ENCODE measurements around the gene NLRP6. TPM values are rescaled to one million over a fixed set of nuclear protein-coding genes. Genes with fewer than 3 reads are reported as not detected.

The NLRP6 gene
- total RNA-seq, 1 experiment from 2014 or later: not detected

DNA sequence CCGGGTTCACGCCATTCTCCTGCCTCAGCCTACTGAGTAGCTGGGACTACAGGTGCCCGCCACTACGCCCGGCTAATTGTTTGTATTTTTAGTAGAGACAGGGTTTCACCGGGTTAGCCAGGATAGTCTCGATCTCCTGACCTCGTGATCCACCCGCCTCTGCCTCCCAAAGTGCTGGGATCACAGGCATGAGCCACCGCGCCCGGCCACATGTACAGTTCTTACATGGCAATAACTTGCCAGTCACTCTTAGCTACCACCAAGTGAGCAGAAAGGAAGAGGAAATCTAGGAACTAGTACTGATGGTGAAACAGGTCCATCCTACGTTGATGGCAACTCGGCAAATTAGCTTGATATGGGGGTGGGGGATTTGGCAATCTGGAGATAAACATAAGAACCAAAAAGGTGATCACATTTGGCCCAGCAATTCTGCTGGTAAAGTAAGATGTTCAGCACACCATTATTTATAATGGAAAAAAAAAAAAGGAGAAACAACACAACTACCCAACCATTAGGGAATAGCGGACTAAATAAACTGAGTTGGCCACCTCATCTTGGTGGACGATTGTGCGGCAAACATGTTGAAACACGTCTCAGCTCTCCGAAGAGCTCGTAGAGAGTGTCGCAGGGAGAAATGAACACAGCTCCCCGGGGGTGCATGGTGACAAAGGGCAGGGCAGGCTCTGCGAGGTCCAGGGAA, 5.3 kb downstream of the NLRP6 start:
- no peak overlapping the region for H2BK120ac ChIP-seq (ENCODE audit: low read depth, low read length, poor library complexity, severe bottlenecking)
- no peak overlapping the region for H3K23ac ChIP-seq (ENCODE audit: insufficient read length, low read depth, low read length)
- no peak overlapping the region for H4K91ac ChIP-seq (ENCODE audit: insufficient read length, low read depth, low read length)
- no peaks in the 10 kb centered on the region for H3K79me2 ChIP-seq (ENCODE audit: insufficient read depth, low read length)
- no peak overlapping the region for H4K5ac ChIP-seq (ENCODE audit: insufficient read length, low read depth, low read length)
- no CpG with 5 or more reads among the region's 23 CpGs for WGBS (ENCODE audit: extremely low coverage, insufficient read length, low lambda C conversion rate)
- no peak overlapping the region for H2BK5ac ChIP-seq (ENCODE audit: insufficient read length, low read length)
- TF ChIP-seq, protein P1, sequence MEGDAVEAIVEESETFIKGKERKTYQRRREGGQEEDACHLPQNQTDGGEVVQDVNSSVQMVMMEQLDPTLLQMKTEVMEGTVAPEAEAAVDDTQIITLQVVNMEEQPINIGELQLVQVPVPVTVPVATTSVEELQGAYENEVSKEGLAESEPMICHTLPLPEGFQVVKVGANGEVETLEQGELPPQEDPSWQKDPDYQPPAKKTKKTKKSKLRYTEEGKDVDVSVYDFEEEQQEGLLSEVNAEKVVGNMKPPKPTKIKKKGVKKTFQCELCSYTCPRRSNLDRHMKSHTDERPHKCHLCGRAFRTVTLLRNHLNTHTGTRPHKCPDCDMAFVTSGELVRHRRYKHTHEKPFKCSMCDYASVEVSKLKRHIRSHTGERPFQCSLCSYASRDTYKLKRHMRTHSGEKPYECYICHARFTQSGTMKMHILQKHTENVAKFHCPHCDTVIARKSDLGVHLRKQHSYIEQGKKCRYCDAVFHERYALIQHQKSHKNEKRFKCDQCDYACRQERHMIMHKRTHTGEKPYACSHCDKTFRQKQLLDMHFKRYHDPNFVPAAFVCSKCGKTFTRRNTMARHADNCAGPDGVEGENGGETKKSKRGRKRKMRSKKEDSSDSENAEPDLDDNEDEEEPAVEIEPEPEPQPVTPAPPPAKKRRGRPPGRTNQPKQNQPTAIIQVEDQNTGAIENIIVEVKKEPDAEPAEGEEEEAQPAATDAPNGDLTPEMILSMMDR (conservative IDR thresholded peaks at IDR 0.05): no peak
- H2BK20ac ChIP-seq (ENCODE audit: low read depth, low read length, poor library complexity, severe bottlenecking): no peak overlapping the region
- H3K27ac Mint-ChIP-seq: peak overlapping the region in 2 of 3 experiments; percentile 62 to 68; a peak in 3 of 7 replicates
- no peak overlapping the region for H2BK12ac ChIP-seq (ENCODE audit: insufficient read length, low read depth, low read length)
- no peak overlapping the region for H3K4ac ChIP-seq (ENCODE audit: low read depth, low read length)
- no peaks in the 10 kb centered on the region; a peak in 3 of 7 replicates for H3K36me3 Mint-ChIP-seq (ENCODE audit: insufficient read depth in 1 of 3, low read depth in 3 of 3)
- H4K8ac ChIP-seq (replicated peaks; ENCODE audit: insufficient read length, low read depth, low read length): no peak overlapping the region
- no peak overlapping the region for H3T11ph ChIP-seq (ENCODE audit: low read length)
- H3K18ac ChIP-seq (ENCODE audit: insufficient read length, low read depth, low read length): no peak overlapping the region
- no peaks in the 10 kb centered on the region for H3K79me1 ChIP-seq (ENCODE audit: insufficient read depth, low read depth, low read length, poor library complexity, severe bottlenecking)
- peaks cover 7% of the 10 kb centered on the region; the same call in 1 of the 2 replicates for H3K27me3 ChIP-seq (ENCODE audit: insufficient read depth, low read length)
- H3K4me2 ChIP-seq (ENCODE audit: insufficient read depth, insufficient read length, low read length): no peak overlapping the region
- no peak overlapping the region for H3K56ac ChIP-seq (ENCODE audit: insufficient read length, low read depth, low read length)
- DNase-seq: no peak
- H3K23me2 ChIP-seq (ENCODE audit: insufficient read length, low read depth, low read length, poor library complexity, severe bottlenecking): peaks cover 5% of the 10 kb centered on the region
- no peaks in the 10 kb centered on the region for H4K20me1 ChIP-seq (ENCODE audit: control insufficient read depth, insufficient read depth, insufficient read length)
- no peak overlapping the region for H2AFZ ChIP-seq (ENCODE audit: low read length)
- peaks cover 25 to 33% of the 10 kb centered on the region in 2 experiments for H3K4me1 Mint-ChIP-seq
- no peak overlapping the region for H3K9ac ChIP-seq (ENCODE audit: extremely low read depth, insufficient read length, low read length)
- peaks cover 0 to 2% of the 10 kb centered on the region in 2 experiments; a peak in 1 of 5 replicates for H3K9me3 Mint-ChIP-seq
- H3K9me3 ChIP-seq (ENCODE audit: control insufficient read depth, low read depth, low read length): no peaks in the 10 kb centered on the region
- peaks cover 13% of the 10 kb centered on the region for H3K27me3 Mint-ChIP-seq (ENCODE audit: low read depth)
- H3K4me1 ChIP-seq (ENCODE audit: insufficient read depth, low read length): no peaks in the 10 kb centered on the region
- peak overlapping the region in 1 of 2 experiments; percentile 57; a peak in 2 of 5 replicates for H3K4me3 Mint-ChIP-seq
- no peak overlapping the region for H2BK15ac ChIP-seq (ENCODE audit: low read depth, low read length)
- H2AK5ac ChIP-seq (ENCODE audit: insufficient read length, low read length): no peak overlapping the region
- H3K14ac ChIP-seq (ENCODE audit: insufficient read depth, low read length): no peak overlapping the region
- no peak overlapping the region for H3K27ac ChIP-seq (ENCODE audit: insufficient read length, low read depth, low read length)

Data from H9 (cell line).